SK-N-SH (cell line): ENCODE measurements around the gene TCF12. TPM values are rescaled to one million over a fixed set of nuclear protein-coding genes. Genes with fewer than 3 reads are reported as not detected.

Source experiments
- CTCF ChIA-PET: fragments of 300-600, 350-600 bp; formaldehyde crosslinking; extraction: SDS; loops from one replicate; lab custom pipeline; 2021; lab: Yijun Ruan, JAX
- POLR2A ChIA-PET: fragments of 350-600 bp; sonication (Branson Sonifier 250); formaldehyde crosslinking; extraction: SDS; loops from one replicate; lab custom pipeline; 2020; ENCODE audit warnings: antibody characterized with exemption, inconsistent platforms; lab: Yijun Ruan, JAX
- DNase-seq: peaks from one replicate; pipeline ENCODE4 v3.0.0; 2012
- H2AFZ ChIP-seq: fragments of 200-600 bp; sonication (generic); 2 replicates; pipeline ENCODE4 v1.8.1; 2016; ENCODE audit warnings: antibody characterized with exemption, mild to moderate bottlenecking, low read depth
- H3F3A ChIP-seq: fragments of 200-600 bp; sonication (generic); replicated peaks from 2 replicates; pipeline ENCODE3; 2016; ENCODE audit warnings: antibody characterized with exemption, mild to moderate bottlenecking; ENCODE audit not compliant: insufficient read depth
- H3K27ac ChIP-seq, 2 experiments: fragments of 200-500 bp in 1 of 2; fragments of 200-600 bp in 1 of 2; sonication (Bioruptor generic) in 1 of 2; sonication (generic), shearing (Covaris generic) in 1 of 2; 2 replicates each; pipeline versions ENCODE4 v1.5.1 to v1.6.1; 2014 to 2016; ENCODE audit warnings: low read depth in 2 of 2, inconsistent platforms in 1 of 2, low read length in 1 of 2, mild to moderate bottlenecking in 1 of 2, mixed read lengths in 1 of 2
- H3K27me3 ChIP-seq: fragments of 200-600 bp; sonication (generic), shearing (Covaris generic); 2 replicates; pipeline ENCODE4 v1.6.1; 2016; ENCODE audit warnings: mixed run types; ENCODE audit not compliant: insufficient read depth
- H3K36me3 ChIP-seq, 2 experiments: fragments of 200-500 bp in 1 of 2; fragments of 200-600 bp in 1 of 2; sonication (Bioruptor generic) in 1 of 2; sonication (generic) in 1 of 2; replicated peaks in 1 of 2; 2 replicates each; pipeline versions ENCODE3 to v1.5.1; 2014 to 2016; ENCODE audit warnings: low read length in 1 of 2, mild to moderate bottlenecking in 1 of 2; ENCODE audit not compliant: insufficient read depth in 2 of 2, control insufficient read depth in 1 of 2
- H3K4me1 ChIP-seq, 2 experiments: fragments of 200-500 bp in 1 of 2; fragments of 200-600 bp in 1 of 2; sonication (Bioruptor generic) in 1 of 2; sonication (generic), shearing (Covaris generic) in 1 of 2; 2 replicates each; pipeline versions ENCODE4 v1.5.1 to v1.6.1; 2014 to 2016; ENCODE audit warnings: low read depth in 1 of 2, low read length in 1 of 2, mixed run types in 1 of 2; ENCODE audit not compliant: insufficient read depth in 2 of 2, control insufficient read depth in 1 of 2
- H3K4me2 ChIP-seq: fragments of 200-600 bp; sonication (generic), shearing (Covaris generic); 2 replicates; pipeline ENCODE4 v1.6.1; 2017; ENCODE audit warnings: mixed run types
- H3K4me3 ChIP-seq, 2 experiments: fragments of 200-500 bp in 1 of 2; fragments of 200-600 bp in 1 of 2; sonication (Bioruptor generic) in 1 of 2; sonication (generic), shearing (Covaris generic) in 1 of 2; 2 replicates each; pipeline versions ENCODE4 v1.5.1 to v1.8.1; 2014 to 2016; ENCODE audit warnings: low read depth in 2 of 2, inconsistent platforms in 1 of 2, low read length in 1 of 2, mild to moderate bottlenecking in 1 of 2, mixed read lengths in 1 of 2, moderate library complexity in 1 of 2
- H3K79me2 ChIP-seq: fragments of 200-600 bp; sonication (generic); 2 replicates; pipeline ENCODE4 v1.8.1; 2017; ENCODE audit warnings: mild to moderate bottlenecking; ENCODE audit not compliant: insufficient read depth
- H3K9ac ChIP-seq: fragments of 200-600 bp; sonication (generic); 2 replicates; pipeline ENCODE4 v1.6.1; 2017; ENCODE audit warnings: mixed run types
- H3K9me2 ChIP-seq: fragments of 200-600 bp; sonication (generic); 2 replicates; pipeline ENCODE4 v1.6.1; 2017; ENCODE audit warnings: mixed run types
- H3K9me3 ChIP-seq: fragments of 200-600 bp; sonication (generic); 2 replicates; pipeline ENCODE4 v1.6.1; 2017; ENCODE audit warnings: mixed run types, mild to moderate bottlenecking, moderate library complexity
- H4K20me1 ChIP-seq: fragments of 200-600 bp; sonication (generic); 2 replicates; pipeline ENCODE4 v1.6.1; 2017; ENCODE audit warnings: mild to moderate bottlenecking, mixed run types; ENCODE audit not compliant: insufficient read depth
- EZH2phosphoT487 ChIP-seq: fragments of 200-600 bp; sonication (generic); IDR thresholded peaks from 2 replicates; pipeline ENCODE4 v1.6.1; 2017; ENCODE audit warnings: low read depth, mixed run types, mild to moderate bottlenecking, antibody characterized with exemption, moderate library complexity, borderline replicate concordance
- FOXM1 ChIP-seq: IDR thresholded peaks from 2 replicates; pipeline ENCODE4 v1.4.0; 2012; ENCODE audit warnings: low read depth, mild to moderate bottlenecking
- GABPA ChIP-seq: IDR thresholded peaks from 2 replicates; pipeline ENCODE4 v1.4.0; 2012; ENCODE audit warnings: low read depth, mild to moderate bottlenecking
- GATA2 ChIP-seq: sonication (generic); formaldehyde crosslinking; IDR thresholded peaks from 2 replicates; pipeline ENCODE4 v1.5.0; 2020; ENCODE audit warnings: mild to moderate bottlenecking, missing genetic modification reagents
- IRF3 ChIP-seq: fragments of 150-350 bp; IDR thresholded peaks from 2 replicates; pipeline ENCODE4 v1.6.1; 2016; ENCODE audit warnings: mild to moderate bottlenecking, low read depth, low read length
- JUND ChIP-seq: IDR thresholded peaks from 2 replicates; pipeline ENCODE4 v1.4.0; 2012
- MAX ChIP-seq: IDR thresholded peaks from 2 replicates; pipeline ENCODE4 v1.4.0; 2012; ENCODE audit warnings: low read depth
- NFIC ChIP-seq: IDR thresholded peaks from 2 replicates; pipeline ENCODE4 v1.4.0; 2012; ENCODE audit warnings: borderline replicate concordance
- RAD21 ChIP-seq: IDR thresholded peaks from 2 replicates; pipeline ENCODE4 v1.6.1; 2012; ENCODE audit warnings: mild to moderate bottlenecking, low read length
- REST ChIP-seq: IDR thresholded peaks from 2 replicates; pipeline ENCODE4 v1.6.1; 2012; ENCODE audit warnings: mild to moderate bottlenecking, low read depth, low read length, moderate library complexity
- RXRA ChIP-seq: IDR thresholded peaks from 2 replicates; pipeline ENCODE4 v1.4.0; 2012; ENCODE audit warnings: low read depth, mild to moderate bottlenecking, borderline replicate concordance
- SIN3A ChIP-seq: IDR thresholded peaks from 2 replicates; pipeline ENCODE4 v1.6.1; 2012; ENCODE audit warnings: low read depth, mild to moderate bottlenecking, low read length, moderate library complexity, borderline replicate concordance
- SMC3 ChIP-seq: IDR thresholded peaks from 2 replicates; pipeline ENCODE4 v1.6.1; 2012; ENCODE audit warnings: low read depth, low read length, improper control_type of control experiment
- TAF1 ChIP-seq: IDR thresholded peaks from 2 replicates; pipeline ENCODE4 v1.6.1; 2012; ENCODE audit warnings: low read depth, mild to moderate bottlenecking, low read length, moderate library complexity, borderline replicate concordance
- TEAD4 ChIP-seq: IDR thresholded peaks from 2 replicates; pipeline ENCODE4 v1.4.0; 2012; ENCODE audit warnings: mild to moderate bottlenecking, borderline replicate concordance; ENCODE audit not compliant: insufficient read depth
- USF1 ChIP-seq: IDR thresholded peaks from 2 replicates; pipeline ENCODE4 v1.4.0; 2012; ENCODE audit warnings: low read depth, borderline replicate concordance
- YY1 ChIP-seq: IDR thresholded peaks from 2 replicates; pipeline ENCODE4 v1.4.0; 2012; ENCODE audit warnings: low read depth, mild to moderate bottlenecking
- WGBS: methylation state at CpG from one replicate; pipeline ENCODE4 v1.1.6; 2017; ENCODE audit warnings: low lambda C conversion rate; 5-methylcytosine and 5-hydroxymethylcytosine counted together
- polyA plus RNA-seq, 3 experiments: library from polyadenylated mRNA; depleted of rRNA; stranded (reverse); fragments of >200 nt; gene quantifications; 2 replicates each; pipeline ENCODE4 v1.2.3, GENCODE V29; 2012

The TCF12 gene
- polyA plus RNA-seq, 1 of the 3 experiments (the other 2 are of a cell fraction) = 49.6 TPM

- DNase-seq = no peak
- Histone ChIP-seq H3K4me1 (no peaks in the 10 kb centered on the region), H3K4me3 (no peak overlapping the region), H3F3A (peaks cover 5% of the 10 kb centered on the region), H3K27ac (no peak overlapping the region), H3K79me2 (peaks cover 5% of the 10 kb centered on the region; the same call in 1 of the 2 replicates), H2AFZ (no peak overlapping the region), H3K9me2 (no peaks in the 10 kb centered on the region), H4K20me1 (no peaks in the 10 kb centered on the region), H3K9ac (no peak overlapping the region), H3K27me3 (no peaks in the 10 kb centered on the region), H3K4me2 (no peak overlapping the region), H3K36me3 (peaks cover 47 to 70% of the 10 kb centered on the region in 2 experiments), H3K9me3 (no peaks in the 10 kb centered on the region)
- ChIA-PET POLR2A (no interaction called here), CTCF (interaction anchor here (0.9 to 1.2 kb wide), 2 partner anchors 25 to 134 kb away, joined by 3 read pairs; no protein-coding TSS in a partner anchor)
- TF ChIP-seq MAX (no peak), YY1 (no peak), RXRA (no peak), TAF1 (no peak), GATA2 (no peak), USF1 (no peak), FOXM1 (no peak)
- WGBS = 100% methylated on average over 8 of the region's 8 CpGs
Measured at GRCh38 chr15:57281321-57281720, 362.9 kb downstream of the TCF12 start.

GRCh38 chr15:57282686-57283085 is 364.2 kb downstream of the TCF12 start:
- Histone ChIP-seq H3K36me3 (peaks cover 60 to 74% of the 10 kb centered on the region in 2 experiments), H3K4me2 (no peak overlapping the region), H3K27me3 (no peaks in the 10 kb centered on the region), H3K9me3 (no peaks in the 10 kb centered on the region), H4K20me1 (no peaks in the 10 kb centered on the region), H3K79me2 (peaks cover 5% of the 10 kb centered on the region; the same call in 1 of the 2 replicates), H3K9me2 (no peaks in the 10 kb centered on the region), H3K4me3 (no peak overlapping the region), H3K27ac (no peak overlapping the region), H2AFZ (no peak overlapping the region), H3K9ac (no peak overlapping the region), H3F3A (peaks cover 10% of the 10 kb centered on the region), H3K4me1 (no peaks in the 10 kb centered on the region)
- TF ChIP-seq TEAD4 (no peak), REST (no peak), GABPA (no peak), SIN3A (no peak), MAX (no peak), IRF3 (no peak), SMC3 (no peak), RAD21 (no peak), RXRA (no peak), EZH2phosphoT487 (no peak), YY1 (no peak), NFIC (no peak), JUND (no peak), USF1 (no peak)
- 94% methylated on average over 3 of the region's 3 CpGs for WGBS
- ChIA-PET CTCF (no interaction called here), POLR2A (no interaction called here)
- DNase-seq = no peak
